Measurements from ENCODE around the gene SPTLC1.

SPTLC1 gene

DNA sequence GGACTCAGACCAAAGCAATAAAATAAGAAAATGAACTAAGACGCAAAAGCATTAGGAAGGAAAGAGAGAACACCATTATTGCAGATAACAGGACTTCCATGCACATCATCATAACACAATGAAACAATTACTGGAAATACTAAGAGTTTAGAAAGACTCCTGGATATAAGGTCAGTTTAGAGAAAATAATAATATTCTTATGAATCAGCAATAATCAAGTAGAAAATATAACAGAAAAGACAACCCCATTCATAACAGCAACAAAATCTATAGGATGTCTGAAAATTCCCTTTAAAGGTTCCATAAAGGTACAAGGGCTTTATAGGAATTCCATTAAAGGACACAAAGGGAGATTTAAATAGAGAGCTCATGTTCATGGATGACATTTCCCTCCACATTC is 73.0 kb downstream of the SPTLC1 start:
- Histone ChIP-seq H3K79me2 (no peaks in the 10 kb centered on the region), H3K9me3 (ENCODE audit: control insufficient read depth, low read length) (no peaks in the 10 kb centered on the region), H3K9ac (no peak overlapping the region), H2AFZ (no peak overlapping the region), H3K27ac (no peak overlapping the region), H3K4me2 (ENCODE audit: low read length) (no peak overlapping the region), H3K27me3 (ENCODE audit: control insufficient read depth, insufficient read depth, low read length) (no peaks in the 10 kb centered on the region), H3K4me1 (no peaks in the 10 kb centered on the region), H3K4me3 (ENCODE audit: low read depth, low read length) (no peak overlapping the region), H3K36me3 (ENCODE audit: control insufficient read depth, insufficient read depth, low read length) (no peaks in the 10 kb centered on the region)
- TF ChIP-seq, protein P1, sequence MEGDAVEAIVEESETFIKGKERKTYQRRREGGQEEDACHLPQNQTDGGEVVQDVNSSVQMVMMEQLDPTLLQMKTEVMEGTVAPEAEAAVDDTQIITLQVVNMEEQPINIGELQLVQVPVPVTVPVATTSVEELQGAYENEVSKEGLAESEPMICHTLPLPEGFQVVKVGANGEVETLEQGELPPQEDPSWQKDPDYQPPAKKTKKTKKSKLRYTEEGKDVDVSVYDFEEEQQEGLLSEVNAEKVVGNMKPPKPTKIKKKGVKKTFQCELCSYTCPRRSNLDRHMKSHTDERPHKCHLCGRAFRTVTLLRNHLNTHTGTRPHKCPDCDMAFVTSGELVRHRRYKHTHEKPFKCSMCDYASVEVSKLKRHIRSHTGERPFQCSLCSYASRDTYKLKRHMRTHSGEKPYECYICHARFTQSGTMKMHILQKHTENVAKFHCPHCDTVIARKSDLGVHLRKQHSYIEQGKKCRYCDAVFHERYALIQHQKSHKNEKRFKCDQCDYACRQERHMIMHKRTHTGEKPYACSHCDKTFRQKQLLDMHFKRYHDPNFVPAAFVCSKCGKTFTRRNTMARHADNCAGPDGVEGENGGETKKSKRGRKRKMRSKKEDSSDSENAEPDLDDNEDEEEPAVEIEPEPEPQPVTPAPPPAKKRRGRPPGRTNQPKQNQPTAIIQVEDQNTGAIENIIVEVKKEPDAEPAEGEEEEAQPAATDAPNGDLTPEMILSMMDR (IDR thresholded peaks at IDR 0.05) = no peak

DNA sequence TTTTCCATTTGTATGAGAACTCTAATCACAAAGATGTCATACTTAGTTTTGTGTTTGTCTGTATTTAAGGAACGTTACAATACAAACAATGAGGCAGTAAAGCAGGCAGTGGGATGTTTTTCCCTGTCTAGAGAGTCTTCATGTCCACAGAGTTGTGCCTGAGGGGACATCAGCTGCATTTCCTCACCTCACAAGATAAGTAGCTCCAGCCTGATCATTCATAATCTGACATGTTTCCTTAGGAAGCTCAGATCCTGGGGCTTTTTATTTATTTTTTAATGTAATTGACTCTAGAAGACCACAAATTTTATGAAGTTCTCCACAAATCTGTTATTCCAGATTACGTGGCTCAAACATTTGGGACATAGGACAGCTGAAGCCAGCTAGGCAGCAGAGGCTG is 78.5 kb downstream of the SPTLC1 start:
- Histone ChIP-seq H3K9ac (no peak overlapping the region), H3K79me2 (no peaks in the 10 kb centered on the region), H3K9me3 (ENCODE audit: control insufficient read depth, low read length) (no peaks in the 10 kb centered on the region), H2AFZ (no peak overlapping the region), H3K27ac (no peak overlapping the region), H3K36me3 (ENCODE audit: control insufficient read depth, insufficient read depth, low read length) (no peaks in the 10 kb centered on the region), H3K4me1 (no peaks in the 10 kb centered on the region), H3K4me2 (ENCODE audit: low read length) (no peak overlapping the region), H3K27me3 (ENCODE audit: control insufficient read depth, insufficient read depth, low read length) (no peaks in the 10 kb centered on the region), H3K4me3 (ENCODE audit: low read depth, low read length) (no peak overlapping the region)
- TF ChIP-seq, protein P1 (IDR thresholded peaks at IDR 0.05) = no peak

DNA sequence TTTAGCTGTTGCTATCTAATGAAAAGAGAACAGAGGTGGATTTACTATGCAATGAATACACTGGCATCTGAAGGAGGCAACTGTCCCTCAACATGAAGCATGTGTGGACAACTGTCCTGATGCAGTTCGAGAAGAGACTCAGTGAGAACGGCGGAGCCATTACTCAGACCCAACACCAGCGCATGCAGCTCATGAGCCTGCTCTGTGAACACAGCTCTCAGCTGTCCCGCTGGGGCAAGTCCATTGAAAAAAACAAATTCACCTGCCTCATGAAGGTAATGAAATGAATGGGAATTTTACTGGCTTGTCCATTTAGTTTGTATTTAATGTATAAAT is 78.8 kb downstream of the SPTLC1 start:
- Histone ChIP-seq H3K79me2 (no peaks in the 10 kb centered on the region), H3K4me1 (no peaks in the 10 kb centered on the region), H2AFZ (no peak overlapping the region), H3K9me3 (ENCODE audit: control insufficient read depth, low read length) (no peaks in the 10 kb centered on the region), H3K27me3 (ENCODE audit: control insufficient read depth, insufficient read depth, low read length) (no peaks in the 10 kb centered on the region), H3K36me3 (ENCODE audit: control insufficient read depth, insufficient read depth, low read length) (no peaks in the 10 kb centered on the region), H3K4me2 (ENCODE audit: low read length) (no peak overlapping the region), H3K27ac (no peak overlapping the region), H3K9ac (no peak overlapping the region), H3K4me3 (ENCODE audit: low read depth, low read length) (no peak overlapping the region)
- TF ChIP-seq, protein P1 (IDR thresholded peaks at IDR 0.05) = no peak

DNA sequence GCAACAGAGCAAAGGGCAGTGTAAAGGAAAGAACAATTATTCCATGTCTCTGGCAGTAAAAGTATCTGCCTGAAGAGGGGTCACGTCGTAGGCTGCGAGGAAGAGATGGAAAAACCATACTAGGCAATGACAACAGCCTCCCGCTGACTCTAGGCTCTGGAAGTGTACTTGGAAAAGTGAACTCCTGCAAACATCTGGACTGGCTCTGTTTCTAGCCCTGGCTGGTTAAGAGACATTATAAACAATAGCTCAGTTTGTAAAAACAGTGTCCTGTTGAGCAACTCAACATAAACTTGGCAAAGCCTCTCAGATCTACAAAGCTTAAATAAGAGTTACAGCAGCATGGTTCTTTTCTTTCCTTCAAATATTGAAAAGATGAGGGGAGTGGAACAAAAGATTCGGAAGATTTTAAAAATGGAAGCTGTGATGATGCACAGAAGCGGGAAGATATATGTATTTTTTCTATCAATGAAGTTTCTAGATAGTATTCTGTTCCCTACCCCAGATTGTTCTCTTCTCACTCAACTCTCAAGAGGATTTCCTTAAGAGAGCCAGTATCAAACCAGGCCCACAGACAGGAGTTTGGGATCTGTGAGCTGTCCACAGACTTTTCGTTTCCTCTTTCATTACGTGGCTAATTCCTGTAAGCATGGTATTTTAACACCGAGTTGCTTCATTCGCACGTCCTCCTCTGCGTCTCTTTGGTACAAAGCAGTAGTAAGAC is 79.4 kb downstream of the SPTLC1 start:
- no peak overlapping the region for H2AFZ ChIP-seq
- H3K79me2 ChIP-seq = no peaks in the 10 kb centered on the region
- TF ChIP-seq, protein P1 (IDR thresholded peaks at IDR 0.05) = no peak
- no peak overlapping the region for H3K4me3 ChIP-seq (ENCODE audit: low read depth, low read length)
- no peaks in the 10 kb centered on the region for H3K36me3 ChIP-seq (ENCODE audit: control insufficient read depth, insufficient read depth, low read length)
- no peak overlapping the region for H3K27ac ChIP-seq
- H3K27me3 ChIP-seq (ENCODE audit: control insufficient read depth, insufficient read depth, low read length) = no peaks in the 10 kb centered on the region
- no peak overlapping the region for H3K4me2 ChIP-seq (ENCODE audit: low read length)
- H3K9me3 ChIP-seq (ENCODE audit: control insufficient read depth, low read length) = no peaks in the 10 kb centered on the region
- H3K4me1 ChIP-seq = no peaks in the 10 kb centered on the region
- H3K9ac ChIP-seq = no peak overlapping the region

DNA sequence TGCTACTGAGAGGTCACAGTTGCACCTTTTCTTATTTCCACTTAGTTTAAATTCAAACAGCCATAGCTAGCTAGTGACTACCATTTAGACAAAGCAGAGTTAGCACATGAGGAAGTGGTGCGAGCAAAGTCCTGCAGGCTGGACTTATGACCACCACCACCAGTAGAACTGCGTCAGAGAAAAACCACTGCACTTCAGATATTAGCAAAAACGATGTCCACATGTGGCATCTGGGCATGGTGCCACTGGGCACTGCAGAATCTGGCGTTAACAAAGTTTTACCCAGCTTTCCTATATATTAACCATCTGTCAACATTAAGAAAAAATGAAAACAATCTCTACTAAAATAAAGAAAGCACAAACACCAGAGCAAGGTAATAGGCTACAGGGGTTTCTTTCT is 80.1 kb downstream of the SPTLC1 start:
- TF ChIP-seq, protein P1 (IDR thresholded peaks at IDR 0.05) = no peak
- no peak overlapping the region for H3K4me2 ChIP-seq (ENCODE audit: low read length)
- H3K9ac ChIP-seq = no peak overlapping the region
- no peak overlapping the region for H3K27ac ChIP-seq
- no peaks in the 10 kb centered on the region for H3K4me1 ChIP-seq
- H3K36me3 ChIP-seq (ENCODE audit: control insufficient read depth, insufficient read depth, low read length) = no peaks in the 10 kb centered on the region
- no peaks in the 10 kb centered on the region for H3K9me3 ChIP-seq (ENCODE audit: control insufficient read depth, low read length)
- no peak overlapping the region for H2AFZ ChIP-seq
- no peaks in the 10 kb centered on the region for H3K79me2 ChIP-seq
- H3K4me3 ChIP-seq (ENCODE audit: low read depth, low read length) = no peak overlapping the region
- no peaks in the 10 kb centered on the region for H3K27me3 ChIP-seq (ENCODE audit: control insufficient read depth, insufficient read depth, low read length)
